GM19372 (cell line): ENCODE measurements around the gene RGMA.
"Not testable (repeated sequence)": the region's sequence is repeated elsewhere in the genome, so short reads cannot be mapped to it uniquely, and the experiment has no call there.

Experiments
- ATAC-seq: cut with Tn5 transposase; IDR thresholded peaks from one replicate; pipeline ENCODE4 v1.9.1; 2021; ENCODE audit warnings: mild to moderate bottlenecking, low read depth, moderate library complexity; ENCODE audit not compliant: unreplicated experiment

RGMA gene

DNA sequence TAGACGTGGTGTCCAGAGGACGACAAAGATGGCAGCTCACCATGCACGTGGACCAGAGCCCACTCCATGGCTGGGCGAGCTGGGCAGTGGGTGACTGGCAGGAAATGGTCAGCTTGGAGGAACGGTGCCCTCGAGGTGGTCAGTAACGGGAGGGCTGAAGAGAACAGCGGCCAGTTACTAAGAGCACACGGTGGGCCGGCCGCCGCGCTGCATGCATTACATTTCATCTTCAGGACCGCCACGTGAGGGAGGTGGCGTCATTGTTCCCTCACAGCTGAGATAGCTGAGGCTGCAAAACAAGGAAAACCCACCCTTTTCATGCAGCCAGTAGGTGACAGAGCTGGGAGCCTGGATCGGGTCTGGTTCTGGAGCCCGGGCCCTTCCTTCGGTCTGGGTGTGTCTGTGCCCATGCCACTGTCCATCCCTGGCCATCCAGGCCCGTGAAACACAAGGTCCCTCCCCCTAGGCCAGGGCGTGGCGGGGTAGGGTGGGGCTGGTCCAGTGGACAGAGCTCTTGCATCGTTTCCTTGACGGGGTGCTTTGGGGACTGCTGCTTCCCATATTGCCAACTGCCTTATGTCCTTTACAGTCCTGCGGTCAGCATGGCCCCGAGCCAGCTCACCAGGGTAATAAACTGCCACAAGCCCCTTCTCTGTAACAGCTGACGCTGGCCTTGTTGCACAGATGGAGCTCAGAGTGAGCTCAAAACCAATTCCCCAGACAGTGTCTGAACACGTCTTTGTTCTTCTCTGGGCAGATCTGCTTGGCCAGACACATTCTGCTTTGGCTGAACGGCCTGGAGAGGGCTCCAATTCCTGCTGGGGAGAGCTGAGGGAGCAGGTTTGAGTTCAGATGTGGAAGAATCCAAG lies 51.8 kb downstream of the RGMA start:
- no peak for ATAC-seq

DNA sequence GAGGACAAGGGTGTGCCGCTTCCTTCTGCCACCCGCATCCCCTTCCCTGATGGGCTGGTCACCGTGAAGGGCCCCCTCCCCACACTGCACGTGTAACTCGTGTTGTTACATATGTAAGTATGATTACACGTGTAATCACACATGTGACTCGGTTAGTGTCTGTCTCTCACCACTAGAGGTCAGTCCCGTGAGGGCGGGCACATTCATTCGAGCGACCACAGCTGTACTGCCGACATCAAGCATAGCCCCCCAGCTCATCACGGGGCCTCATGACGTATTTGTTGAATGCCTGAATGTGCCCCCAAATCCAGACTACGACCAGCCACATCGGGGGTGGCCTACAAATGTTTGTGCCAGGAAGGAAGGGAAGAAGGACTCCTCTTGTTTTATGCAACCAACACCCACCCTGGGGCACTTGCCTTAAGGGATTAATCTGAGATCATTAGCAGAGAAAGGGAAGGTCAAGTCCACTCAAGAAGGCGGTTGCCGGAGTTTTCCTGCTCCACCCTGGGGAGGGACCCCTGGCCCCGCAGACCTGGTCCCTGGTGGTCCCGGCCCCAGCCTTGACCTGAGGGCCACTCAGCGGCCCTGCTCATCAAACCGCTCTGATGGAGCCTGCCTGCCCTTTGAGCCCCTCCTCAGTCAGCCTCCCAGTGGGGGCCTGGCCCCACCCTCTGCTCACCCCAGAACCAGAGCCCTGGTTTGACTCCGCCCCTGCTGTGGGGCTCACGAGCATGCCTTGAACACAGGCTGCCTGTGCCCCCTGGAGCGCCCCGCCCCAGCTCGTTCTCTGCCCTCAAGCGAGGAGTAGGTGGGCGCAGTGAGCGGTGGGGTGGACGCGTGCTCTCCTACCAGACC lies 52.8 kb downstream of the RGMA start:
- peak; percentile 82 for ATAC-seq

GRCh38 chr15:93035092-93035915 lies 53.7 kb downstream of the RGMA start:
- peak; percentile 17 for ATAC-seq

DNA sequence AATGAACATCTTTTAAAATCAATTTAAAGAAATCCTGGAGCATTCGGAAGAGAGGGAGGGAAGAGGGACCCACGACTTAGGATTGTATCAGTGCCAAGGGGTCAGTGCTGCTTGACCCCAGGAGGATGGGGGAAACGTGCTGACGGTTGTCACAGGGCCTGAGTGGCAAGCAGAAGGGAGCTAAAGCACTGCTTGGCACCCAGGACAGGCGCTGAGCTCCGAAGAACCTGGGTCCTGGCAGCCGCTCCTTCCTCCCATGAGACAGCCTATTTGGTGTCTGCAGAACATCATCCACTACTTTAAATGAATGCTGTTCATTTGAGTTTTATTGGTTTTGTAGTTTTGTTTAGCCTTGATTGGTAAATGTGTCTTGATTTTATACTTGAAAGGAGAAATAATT lies 54.5 kb downstream of the RGMA start:
- no peak for ATAC-seq

DNA sequence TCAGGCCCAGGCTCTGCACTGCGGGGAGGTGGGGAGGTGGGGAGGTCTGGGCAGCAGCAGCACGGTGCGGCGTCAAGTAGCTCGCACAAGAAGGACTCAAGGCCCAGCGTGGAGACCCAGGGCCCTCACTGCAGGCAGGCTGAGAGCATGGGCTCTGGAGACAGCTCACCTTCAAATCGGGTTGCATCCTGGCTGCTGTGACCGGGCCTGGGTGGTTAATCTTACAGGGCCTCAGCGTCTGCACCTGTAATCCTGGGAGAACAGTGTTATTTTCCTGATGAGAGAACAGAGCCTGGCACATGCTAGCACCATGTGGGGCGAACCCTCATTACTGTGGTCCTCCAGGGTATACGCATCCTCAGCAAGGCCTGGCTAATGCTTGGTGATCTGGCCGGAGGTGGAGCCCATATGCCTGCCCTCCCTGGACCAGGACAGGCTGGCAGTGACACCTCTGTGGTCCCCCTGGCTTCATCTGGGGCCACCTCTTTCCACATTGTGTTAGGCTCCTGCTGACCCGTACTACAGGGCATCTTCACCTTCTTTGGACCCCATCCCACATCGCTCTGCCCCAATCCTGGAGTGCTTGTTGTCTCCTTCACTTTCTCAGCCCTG lies 55.5 kb downstream of the RGMA start:
- no peak for ATAC-seq

DNA sequence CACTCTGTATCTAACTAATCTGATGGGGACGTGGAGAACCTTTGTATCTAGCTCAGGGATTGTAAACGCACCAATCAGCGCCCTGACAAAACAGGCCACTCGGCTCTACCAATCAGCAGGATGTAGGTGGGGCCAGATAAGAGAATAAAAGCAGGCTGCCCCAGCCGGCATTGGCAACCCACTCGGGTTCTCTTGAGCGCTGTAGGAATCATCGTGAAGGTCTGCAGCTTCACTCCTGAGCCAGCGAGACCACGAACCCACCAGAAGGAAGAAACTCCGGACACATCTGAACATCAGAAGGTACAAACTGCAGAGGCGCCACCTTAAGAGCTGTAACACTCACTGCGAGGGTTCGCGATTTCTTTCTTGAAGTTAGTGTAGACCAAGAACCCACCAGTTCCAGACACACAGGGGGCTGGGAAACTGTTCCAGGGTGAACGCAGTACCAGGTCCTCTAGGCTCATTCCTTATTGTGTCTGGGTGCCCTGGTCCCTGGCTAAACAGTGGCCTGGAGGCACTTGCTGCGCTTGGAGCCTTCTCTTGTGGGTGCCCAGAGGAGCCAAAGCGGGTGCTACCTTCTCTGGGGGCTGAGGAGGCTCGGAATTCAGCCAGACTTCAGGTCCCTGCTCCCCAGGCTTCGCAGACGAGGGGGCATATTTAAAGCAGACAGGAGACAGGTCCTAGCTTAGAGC lies 56.4 kb downstream of the RGMA start:
- ATAC-seq: not testable (repeated sequence)

- ATAC-seq: not testable (repeated sequence)
These were observed 57.2 kb downstream of the RGMA start for GRCh38 chr15:93031557-93032384.

DNA sequence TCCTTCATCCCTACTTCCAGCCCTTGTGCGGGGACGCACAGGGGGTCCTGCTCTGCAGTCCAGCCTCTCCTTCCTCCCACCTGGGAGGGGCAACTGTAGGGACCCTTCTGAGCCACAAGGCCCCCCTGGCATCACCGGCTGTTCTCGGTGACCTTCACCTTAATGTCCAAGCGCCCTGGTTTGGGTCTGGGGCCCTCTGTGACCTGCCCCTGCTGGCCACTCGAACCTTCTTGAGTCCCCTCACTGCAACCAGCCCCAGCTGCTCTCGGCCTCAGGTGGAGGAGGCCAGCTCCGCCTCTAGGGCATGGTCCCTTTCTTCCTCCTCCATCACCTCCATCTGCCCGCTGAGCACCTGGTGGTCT lies 57.9 kb downstream of the RGMA start:
- no peak for ATAC-seq

GRCh38 chr15:93030430-93031102 lies 58.4 kb downstream of the RGMA start:
- peak; percentile 75 for ATAC-seq

- ATAC-seq: no peak
These were observed 59.1 kb downstream of the RGMA start for GRCh38 chr15:93029836-93030429.

- no peak for ATAC-seq
These were observed 59.7 kb downstream of the RGMA start for GRCh38 chr15:93029214-93029835.

- ATAC-seq: no peak
These were observed 60.3 kb downstream of the RGMA start for GRCh38 chr15:93028632-93029213.

GRCh38 chr15:93028111-93028631 lies 60.8 kb downstream of the RGMA start:
- ATAC-seq: no peak

- no peak for ATAC-seq
These were observed 61.6 kb downstream of the RGMA start for GRCh38 chr15:93027413-93027812.

DNA sequence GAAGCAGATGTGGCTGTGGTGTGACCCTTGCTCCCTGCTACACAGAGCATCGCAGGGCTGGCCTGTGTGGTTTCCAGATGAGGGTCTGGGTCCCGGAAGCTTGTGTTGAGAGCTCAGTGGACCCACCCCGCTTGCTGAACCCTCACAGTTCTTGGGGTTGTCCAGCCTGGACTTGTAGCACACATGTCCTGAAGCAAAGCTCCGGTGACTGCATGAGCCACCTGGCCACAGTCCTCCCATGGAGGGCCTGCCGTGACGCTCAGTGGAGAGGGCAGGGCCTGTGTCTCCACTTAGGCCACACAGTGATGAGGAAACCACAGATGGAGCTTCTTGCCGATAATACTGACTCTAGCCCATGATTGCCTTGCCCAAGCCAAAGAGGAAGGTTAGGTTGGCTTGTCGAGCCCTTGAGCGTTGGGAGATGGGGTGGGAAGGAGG lies 62.6 kb downstream of the RGMA start:
- ATAC-seq: no peak

- ATAC-seq: no peak
These were observed 63.4 kb downstream of the RGMA start for GRCh38 chr15:93025625-93025982.
